Measurements from ENCODE around the gene FRAS1.
"Not testable (repeated sequence)": the region's sequence is repeated elsewhere in the genome, so short reads cannot be mapped to it uniquely, and the experiment has no call there.

FRAS1 gene

DNA sequence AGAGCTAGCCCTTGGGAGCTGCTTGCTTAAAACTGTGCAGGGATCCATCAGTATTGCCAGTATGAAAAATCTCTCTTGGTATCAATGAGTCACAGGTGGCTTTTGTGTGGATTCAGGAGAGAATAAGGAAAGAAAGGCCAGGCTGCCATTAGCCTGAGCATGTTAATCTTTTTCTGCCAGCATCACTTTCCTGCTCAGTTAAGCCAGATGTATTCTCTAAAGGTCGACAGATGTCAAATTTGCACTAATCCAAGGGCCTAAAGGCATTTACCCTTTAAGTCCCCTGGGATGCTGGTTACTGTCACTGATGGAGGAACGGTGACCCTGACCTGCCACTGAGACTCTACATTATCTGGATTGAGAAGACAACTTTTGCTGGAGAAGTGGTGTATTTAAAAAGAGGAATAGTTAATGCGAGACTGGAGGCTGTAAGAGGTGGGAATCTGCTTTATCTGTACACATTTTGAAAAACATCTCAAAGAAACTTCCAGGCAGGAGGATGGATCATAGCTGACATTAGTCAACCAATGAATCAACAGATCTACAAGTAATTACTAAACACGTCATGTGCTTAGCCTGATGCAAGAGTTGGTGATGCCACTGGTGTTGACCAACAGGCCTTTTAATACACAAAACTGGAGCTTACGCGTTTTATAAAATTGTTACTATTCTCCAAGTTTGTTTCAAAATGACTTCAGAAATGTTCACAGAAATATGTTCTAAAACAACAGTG lies 253.1 kb downstream of the FRAS1 start:
- H3K4me1 ChIP-seq (ENCODE audit: insufficient read depth, low read length): peaks cover 5% of the 10 kb centered on the region
- H3K27me3 ChIP-seq (ENCODE audit: insufficient read depth, low read length): no peaks in the 10 kb centered on the region

GRCh38 chr4:78310740-78311115 lies 253.6 kb downstream of the FRAS1 start:
- H3K36me3 ChIP-seq (ENCODE audit: insufficient read depth, low read length): no peaks in the 10 kb centered on the region

More for the DNA sequence above, 253.1 kb downstream of the FRAS1 start:
- no peak overlapping the region for H3K4me3 ChIP-seq (ENCODE audit: low read length)
- H3K36me3 ChIP-seq (ENCODE audit: insufficient read depth, low read length): no peaks in the 10 kb centered on the region
- peaks cover 1% of the 10 kb centered on the region for H3K9me3 ChIP-seq (ENCODE audit: low read length)
- H2AFZ ChIP-seq (ENCODE audit: low read depth, low read length): no peak overlapping the region

GRCh38 chr4:78311306-78311705 lies 254.2 kb downstream of the FRAS1 start:
- peaks cover 5% of the 10 kb centered on the region for H3K4me1 ChIP-seq (ENCODE audit: insufficient read depth, low read length)
- H3K4me3 ChIP-seq (ENCODE audit: low read length): no peak overlapping the region
- H2AFZ ChIP-seq (ENCODE audit: low read depth, low read length): no peak overlapping the region
- no peaks in the 10 kb centered on the region for H3K36me3 ChIP-seq (ENCODE audit: insufficient read depth, low read length)
- peaks cover 1% of the 10 kb centered on the region for H3K9me3 ChIP-seq (ENCODE audit: low read length)
- no peaks in the 10 kb centered on the region for H3K27me3 ChIP-seq (ENCODE audit: insufficient read depth, low read length)

More at GRCh38 chr4:78310740-78311115, 253.6 kb downstream of the FRAS1 start:
- H3K4me3 ChIP-seq (ENCODE audit: low read length): no peak overlapping the region
- H3K4me1 ChIP-seq (ENCODE audit: insufficient read depth, low read length): peaks cover 5% of the 10 kb centered on the region
- H2AFZ ChIP-seq (ENCODE audit: low read depth, low read length): no peak overlapping the region
- H3K27me3 ChIP-seq (ENCODE audit: insufficient read depth, low read length): no peaks in the 10 kb centered on the region
- H3K9me3 ChIP-seq (ENCODE audit: low read length): peaks cover 1% of the 10 kb centered on the region

DNA sequence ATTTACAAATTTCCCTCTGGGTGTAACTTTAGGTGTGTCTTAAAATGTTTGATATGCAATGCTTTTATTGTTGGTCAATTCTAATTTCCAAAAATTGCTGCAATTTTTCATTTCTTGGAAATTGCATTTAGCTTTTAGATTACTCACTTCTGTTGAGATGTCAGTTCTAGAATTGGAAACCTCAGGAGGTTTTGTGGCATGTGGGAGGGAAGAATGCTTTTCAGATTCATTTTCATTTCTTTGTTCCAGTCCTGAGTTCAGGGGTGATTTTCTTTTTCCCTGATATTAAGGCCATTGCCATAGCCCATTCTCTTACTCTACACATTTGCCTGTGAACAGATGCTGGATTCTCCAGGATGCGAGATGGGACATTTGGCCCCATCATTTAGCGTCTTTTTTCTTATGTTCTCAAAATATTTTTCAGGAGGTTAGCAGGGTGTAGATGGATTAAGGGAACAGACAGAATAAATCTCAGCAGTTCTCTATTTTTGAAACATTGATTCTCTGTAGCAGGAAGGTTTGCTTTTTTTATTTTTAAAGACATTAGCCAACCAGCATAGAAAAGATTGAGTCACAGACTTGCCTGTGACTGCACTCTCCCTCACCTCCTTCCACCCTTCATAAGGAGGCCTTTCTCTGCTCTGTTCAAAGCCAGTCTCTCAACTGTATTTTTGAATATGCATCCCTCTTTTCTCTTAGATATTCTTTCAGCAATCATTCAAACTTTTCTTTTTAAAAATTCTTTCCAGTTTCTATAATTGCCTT lies 256.0 kb downstream of the FRAS1 start:
- Histone ChIP-seq H3K27me3 (ENCODE audit: insufficient read depth, low read length) (no peaks in the 10 kb centered on the region), H2AFZ (ENCODE audit: low read depth, low read length) (no peak overlapping the region), H3K4me3 (ENCODE audit: low read length) (no peak overlapping the region), H3K9me3 (ENCODE audit: low read length) (peaks cover 1% of the 10 kb centered on the region), H3K36me3 (ENCODE audit: insufficient read depth, low read length) (no peaks in the 10 kb centered on the region), H3K4me1 (ENCODE audit: insufficient read depth, low read length) (peaks cover 5% of the 10 kb centered on the region)

- Histone ChIP-seq H3K36me3 (ENCODE audit: insufficient read depth, low read length) (no peaks in the 10 kb centered on the region), H3K9me3 (ENCODE audit: low read length) (peaks cover 1% of the 10 kb centered on the region), H3K27me3 (ENCODE audit: insufficient read depth, low read length) (no peaks in the 10 kb centered on the region), H3K4me3 (ENCODE audit: low read length) (no peak overlapping the region), H2AFZ (ENCODE audit: low read depth, low read length) (no peak overlapping the region), H3K4me1 (ENCODE audit: insufficient read depth, low read length) (peaks cover 5% of the 10 kb centered on the region)
Observed at GRCh38 chr4:78313754-78314120, 256.6 kb downstream of the FRAS1 start.

DNA sequence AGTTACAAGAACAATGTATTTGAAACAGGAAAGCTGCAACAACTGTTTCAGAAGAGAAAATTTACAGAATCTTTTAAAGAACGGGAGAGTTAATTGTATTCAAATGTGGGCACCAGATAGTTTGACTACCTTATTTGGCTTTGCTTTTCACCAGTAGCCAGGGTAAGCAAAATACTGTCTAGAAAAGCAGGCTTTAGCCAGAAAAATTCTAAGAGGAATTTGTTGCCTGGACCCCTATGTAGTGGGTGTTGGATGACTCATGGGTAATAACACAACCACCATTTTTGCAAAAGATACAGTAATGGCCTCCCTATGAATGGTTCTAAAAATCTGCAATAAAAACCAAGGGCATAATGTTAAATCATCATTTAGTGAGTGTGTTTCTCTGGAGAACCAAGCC lies 261.0 kb downstream of the FRAS1 start:
- no peak overlapping the region for H2AFZ ChIP-seq (ENCODE audit: low read depth, low read length)
- H3K9me3 ChIP-seq (ENCODE audit: low read length): no peaks in the 10 kb centered on the region
- H3K4me3 ChIP-seq (ENCODE audit: low read length): no peak overlapping the region
- no peaks in the 10 kb centered on the region for H3K36me3 ChIP-seq (ENCODE audit: insufficient read depth, low read length)
- no peaks in the 10 kb centered on the region for H3K4me1 ChIP-seq (ENCODE audit: insufficient read depth, low read length)
- H3K27me3 ChIP-seq (ENCODE audit: insufficient read depth, low read length): no peaks in the 10 kb centered on the region

GRCh38 chr4:78320349-78320935 lies 263.3 kb downstream of the FRAS1 start:
- H3K27me3 ChIP-seq (ENCODE audit: insufficient read depth, low read length): no peaks in the 10 kb centered on the region
- H3K9me3 ChIP-seq (ENCODE audit: low read length): no peaks in the 10 kb centered on the region
- H3K36me3 ChIP-seq (ENCODE audit: insufficient read depth, low read length): no peaks in the 10 kb centered on the region
- no peak overlapping the region for H2AFZ ChIP-seq (ENCODE audit: low read depth, low read length)
- H3K4me3 ChIP-seq (ENCODE audit: low read length): no peak overlapping the region
- H3K4me1 ChIP-seq (ENCODE audit: insufficient read depth, low read length): no peaks in the 10 kb centered on the region

GRCh38 chr4:78322032-78322431 lies 264.9 kb downstream of the FRAS1 start:
- no peak overlapping the region for H3K4me3 ChIP-seq (ENCODE audit: low read length)
- no peaks in the 10 kb centered on the region for H3K9me3 ChIP-seq (ENCODE audit: low read length)
- H3K4me1 ChIP-seq (ENCODE audit: insufficient read depth, low read length): no peaks in the 10 kb centered on the region
- no peaks in the 10 kb centered on the region for H3K27me3 ChIP-seq (ENCODE audit: insufficient read depth, low read length)
- no peaks in the 10 kb centered on the region for H3K36me3 ChIP-seq (ENCODE audit: insufficient read depth, low read length)
- H2AFZ ChIP-seq (ENCODE audit: low read depth, low read length): no peak overlapping the region

GRCh38 chr4:78323439-78323838 lies 266.3 kb downstream of the FRAS1 start:
- Histone ChIP-seq H3K36me3 (ENCODE audit: insufficient read depth, low read length) (no peaks in the 10 kb centered on the region), H2AFZ (ENCODE audit: low read depth, low read length) (no peak overlapping the region), H3K4me1 (ENCODE audit: insufficient read depth, low read length) (no peaks in the 10 kb centered on the region), H3K4me3 (ENCODE audit: low read length) (no peak overlapping the region), H3K9me3 (ENCODE audit: low read length) (no peaks in the 10 kb centered on the region), H3K27me3 (ENCODE audit: insufficient read depth, low read length) (no peaks in the 10 kb centered on the region)

DNA sequence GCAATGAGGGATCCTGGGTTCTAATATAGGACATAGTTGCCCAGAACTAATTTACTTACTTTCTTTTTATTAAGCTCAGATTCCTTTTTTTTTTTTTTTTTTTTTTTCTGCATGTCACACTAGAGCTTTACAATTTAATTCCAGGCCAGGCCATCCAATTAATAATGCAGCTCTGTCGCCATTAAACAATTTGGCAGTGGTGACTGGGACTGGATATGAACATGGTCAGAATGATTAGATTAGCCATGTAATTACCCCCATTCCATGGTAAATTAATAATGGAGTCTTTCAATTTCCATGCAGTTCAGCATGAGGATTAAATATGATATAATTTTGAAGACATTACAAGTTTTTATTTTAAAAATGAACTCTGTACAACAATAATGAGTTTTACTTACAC lies 267.5 kb downstream of the FRAS1 start:
- Histone ChIP-seq H3K4me1 (ENCODE audit: insufficient read depth, low read length) (no peaks in the 10 kb centered on the region), H3K27me3 (ENCODE audit: insufficient read depth, low read length) (no peaks in the 10 kb centered on the region), H2AFZ (ENCODE audit: low read depth, low read length) (no peak overlapping the region), H3K36me3 (ENCODE audit: insufficient read depth, low read length) (no peaks in the 10 kb centered on the region), H3K4me3 (ENCODE audit: low read length) (no peak overlapping the region), H3K9me3 (ENCODE audit: low read length) (no peaks in the 10 kb centered on the region)

DNA sequence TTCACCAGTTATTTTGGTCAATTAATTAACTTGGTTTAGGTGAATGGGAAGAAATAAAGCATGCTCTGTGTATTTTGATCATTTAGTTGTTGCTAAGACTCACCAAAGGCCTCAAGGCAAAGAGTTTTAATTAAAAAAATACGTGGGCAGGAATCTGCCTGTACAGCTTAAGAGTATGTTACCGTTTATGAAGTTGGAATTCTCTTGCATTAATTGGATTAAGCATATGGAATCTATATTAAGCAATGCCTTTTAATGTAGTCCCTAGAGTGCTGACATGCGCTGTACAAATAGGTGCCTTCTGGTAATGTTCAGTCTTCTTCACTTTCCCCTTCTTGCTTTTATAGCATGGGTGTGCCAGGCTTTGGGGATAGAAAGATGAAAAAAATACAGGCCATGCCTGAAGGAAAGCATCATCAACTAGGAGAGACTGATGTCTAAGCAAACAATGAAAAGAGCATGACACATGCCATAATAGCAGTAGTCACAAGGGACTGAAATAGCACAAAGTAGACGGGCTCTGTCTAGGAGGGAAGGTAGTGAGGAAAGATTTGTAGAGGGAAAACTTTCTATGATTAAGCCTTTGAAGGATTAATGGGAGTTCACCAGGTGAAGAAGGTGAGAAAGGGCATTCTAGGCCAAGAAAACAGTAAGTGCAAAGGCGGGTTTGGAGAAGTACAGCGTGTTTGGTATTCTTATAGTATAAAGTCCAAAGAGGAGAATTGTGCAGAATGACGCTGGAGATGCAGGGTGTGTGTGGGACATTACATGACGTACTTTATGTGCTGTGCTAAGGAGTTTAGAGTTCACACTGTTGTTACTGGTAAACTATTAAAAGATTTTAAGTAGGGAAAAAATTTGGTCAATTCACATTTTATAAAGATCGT lies 268.4 kb downstream of the FRAS1 start:
- Histone ChIP-seq H3K4me3 (ENCODE audit: low read length) (no peak overlapping the region), H3K9me3 (ENCODE audit: low read length) (no peaks in the 10 kb centered on the region), H3K4me1 (ENCODE audit: insufficient read depth, low read length) (no peaks in the 10 kb centered on the region), H3K36me3 (ENCODE audit: insufficient read depth, low read length) (no peaks in the 10 kb centered on the region), H2AFZ (ENCODE audit: low read depth, low read length) (no peak overlapping the region), H3K27me3 (ENCODE audit: insufficient read depth, low read length) (no peaks in the 10 kb centered on the region)

- peaks cover 11% of the 10 kb centered on the region for H3K4me1 ChIP-seq (ENCODE audit: insufficient read depth, low read length)
- H3K36me3 ChIP-seq (ENCODE audit: insufficient read depth, low read length); H2AFZ ChIP-seq (ENCODE audit: low read depth, low read length); H3K27me3 ChIP-seq (ENCODE audit: insufficient read depth, low read length); H3K9me3 ChIP-seq (ENCODE audit: low read length); H3K4me3 ChIP-seq (ENCODE audit: low read length): not testable (repeated sequence)
Observed at GRCh38 chr4:78328591-78328990, 271.5 kb downstream of the FRAS1 start.

- no peaks in the 10 kb centered on the region for H3K27me3 ChIP-seq (ENCODE audit: insufficient read depth, low read length)
- no peaks in the 10 kb centered on the region for H3K36me3 ChIP-seq (ENCODE audit: insufficient read depth, low read length)
- H2AFZ ChIP-seq (ENCODE audit: low read depth, low read length): no peak overlapping the region
- H3K9me3 ChIP-seq (ENCODE audit: low read length): no peaks in the 10 kb centered on the region
- peaks cover 11% of the 10 kb centered on the region for H3K4me1 ChIP-seq (ENCODE audit: insufficient read depth, low read length)
- no peak overlapping the region for H3K4me3 ChIP-seq (ENCODE audit: low read length)
Observed at GRCh38 chr4:78331186-78331585, 274.1 kb downstream of the FRAS1 start.

Data from neuron (in vitro differentiated cells).